Tibial nerve (tissue), 4 donors: Measurements from ENCODE around the gene FBXO2. TPM values are rescaled to one million over a fixed set of nuclear protein-coding genes. Genes with fewer than 3 reads are reported as not detected.

Experiments
- DNase-seq, 2 donors: peaks; one replicate each; pipeline ENCODE4 v3.0.0-alpha.2; 2019; ENCODE audit warnings: low spot score in 2 of 2
- H3K27ac ChIP-seq, 4 donors: fragments of 200-600 bp; sonication (generic) in 3 of 4; one replicate each; pipeline ENCODE4 v1.5.1; 2017 to 2019; ENCODE audit warnings: mild to moderate bottlenecking in 1 of 4
- H3K27me3 ChIP-seq, 2 donors: fragments of 200-600 bp; sonication (generic) in 1 of 2; one replicate each; pipeline versions ENCODE4 v1.5.1 to v1.6.0; 2017 to 2019
- H3K36me3 ChIP-seq, 3 donors: fragments of 200-600 bp; sonication (generic); one replicate each; pipeline ENCODE4 v1.5.1; 2018 to 2019
- H3K4me1 ChIP-seq, 4 donors: fragments of 200-600 bp; sonication (generic) in 3 of 4; one replicate each; pipeline ENCODE4 v1.5.1; 2017 to 2019
- H3K4me3 ChIP-seq, 4 donors: fragments of 200-600 bp; sonication (generic) in 3 of 4; one replicate each; pipeline ENCODE4 v1.5.1; 2017 to 2019; ENCODE audit warnings: mild to moderate bottlenecking in 1 of 4, moderate library complexity in 1 of 4
- H3K9me3 ChIP-seq, 4 donors: fragments of 200-600 bp; sonication (generic) in 3 of 4; one replicate each; pipeline ENCODE4 v1.5.1; 2017 to 2019
- CTCF ChIP-seq, 5 experiments: fragments of 200-600 bp in 3 of 5; fragments of 450-650 bp in 2 of 5; sonication (generic) in 3 of 5; IDR thresholded peaks; one replicate each; pipeline ENCODE4 v1.5.1; 2016 to 2019; ENCODE audit warnings: antibody characterized with exemption in 5 of 5, mild to moderate bottlenecking in 3 of 5, moderate library complexity in 2 of 5
- EP300 ChIP-seq, 2 donors: sonication (generic); formaldehyde crosslinking; IDR thresholded peaks; one replicate each; pipeline ENCODE4 v1.6.1; 2017; ENCODE audit warnings: antibody characterized with exemption in 2 of 2, mild to moderate bottlenecking in 1 of 2
- POLR2A ChIP-seq, 2 donors: fragments of 450-650 bp; IDR thresholded peaks; one replicate each; pipeline ENCODE4 v1.6.1; 2017; ENCODE audit warnings: antibody characterized with exemption in 2 of 2, mild to moderate bottlenecking in 2 of 2, moderate library complexity in 2 of 2
- WGBS, 2 donors: methylation state at CpG; one replicate each; pipeline ENCODE4 v1.1.5; 2018; 5-methylcytosine and 5-hydroxymethylcytosine counted together
- total RNA-seq, 4 donors: library from RNA; depleted of rRNA; stranded (reverse); fragments of >200 nt; gene quantifications; one replicate each; pipeline ENCODE4 v1.1.0, GENCODE V29; 2016

Gene FBXO2
- total RNA-seq, 4 donors from 2014 or later: 7.5 to 21.0 (median 15.6) TPM

- no peak overlapping the region for H3K4me3 ChIP-seq
- no peaks in the 10 kb centered on the region for H3K36me3 ChIP-seq
- H3K4me1 ChIP-seq: no peaks in the 10 kb centered on the region
- H3K27me3 ChIP-seq: peaks cover 0 to 57% of the 10 kb centered on the region in 2 donors
- no peaks in the 10 kb centered on the region for H3K9me3 ChIP-seq
- no peak for DNase-seq
- no peak overlapping the region for H3K27ac ChIP-seq
- no peak for TF ChIP-seq CTCF (IDR thresholded peaks at IDR 0.05)
- TF ChIP-seq POLR2A (IDR thresholded peaks at IDR 0.05): no peak
- no peak for TF ChIP-seq EP300 (IDR thresholded peaks at IDR 0.05)
- WGBS, 2 donors: 82 to 83% methylated on average over 8 of the region's 8 CpGs
Observed at GRCh38 chr1:11623702-11624101, 30.5 kb downstream of the FBXO2 start.

GRCh38 chr1:11622398-11622797 lies 31.8 kb downstream of the FBXO2 start:
- Histone ChIP-seq H3K4me3 (no peak overlapping the region), H3K27me3 (peaks cover 0 to 50% of the 10 kb centered on the region in 2 donors), H3K27ac (no peak overlapping the region), H3K4me1 (no peaks in the 10 kb centered on the region), H3K9me3 (no peaks in the 10 kb centered on the region), H3K36me3 (no peaks in the 10 kb centered on the region)
- WGBS, 2 donors: 27 to 61% methylated on average over 3 of the region's 3 CpGs
- TF ChIP-seq POLR2A (IDR thresholded peaks at IDR 0.05) (no peak), EP300 (IDR thresholded peaks at IDR 0.05) (no peak), CTCF (IDR thresholded peaks at IDR 0.05) (no peak)
- no peak for DNase-seq

- Histone ChIP-seq H3K9me3 (no peaks in the 10 kb centered on the region), H3K36me3 (no peaks in the 10 kb centered on the region), H3K27ac (no peak overlapping the region), H3K4me1 (no peaks in the 10 kb centered on the region), H3K27me3 (peaks cover 0 to 51% of the 10 kb centered on the region in 2 donors), H3K4me3 (no peak overlapping the region)
- no peak for TF ChIP-seq EP300 (IDR thresholded peaks at IDR 0.05)
- TF ChIP-seq CTCF (IDR thresholded peaks at IDR 0.05): no peak
- TF ChIP-seq POLR2A (IDR thresholded peaks at IDR 0.05): no peak
- no peak for DNase-seq
- WGBS, 2 donors: 78 to 79% methylated on average over 5 of the region's 5 CpGs
Observed at GRCh38 chr1:11620924-11621323, 33.3 kb downstream of the FBXO2 start.

- no peak overlapping the region for H3K4me3 ChIP-seq
- no peaks in the 10 kb centered on the region for H3K36me3 ChIP-seq
- H3K9me3 ChIP-seq: no peaks in the 10 kb centered on the region
- no peak for DNase-seq
- TF ChIP-seq POLR2A (IDR thresholded peaks at IDR 0.05): no peak
- TF ChIP-seq EP300 (IDR thresholded peaks at IDR 0.05): no peak
- no peak for TF ChIP-seq CTCF (IDR thresholded peaks at IDR 0.05)
- H3K4me1 ChIP-seq: no peaks in the 10 kb centered on the region
- H3K27me3 ChIP-seq: peaks cover 0 to 46% of the 10 kb centered on the region in 2 donors
- no peak overlapping the region for H3K27ac ChIP-seq
- 40 to 43% methylated on average over 12 of the region's 12 CpGs for WGBS, 2 donors
Observed at GRCh38 chr1:11620405-11620804, 33.8 kb downstream of the FBXO2 start.

- Histone ChIP-seq H3K27me3 (peaks cover 0 to 29% of the 10 kb centered on the region in 2 donors), H3K4me1 (no peaks in the 10 kb centered on the region), H3K9me3 (no peaks in the 10 kb centered on the region), H3K36me3 (no peaks in the 10 kb centered on the region), H3K27ac (no peak overlapping the region), H3K4me3 (no peak overlapping the region)
- 80 to 87% methylated on average over 2 of the region's 2 CpGs for WGBS, 2 donors
- DNase-seq: no peak
- no peak for TF ChIP-seq EP300 (IDR thresholded peaks at IDR 0.05)
- TF ChIP-seq POLR2A (IDR thresholded peaks at IDR 0.05): no peak
- TF ChIP-seq CTCF (IDR thresholded peaks at IDR 0.05): no peak
Observed at GRCh38 chr1:11617741-11618140, 36.5 kb downstream of the FBXO2 start.
